GM18873 (cell line): ENCODE results near the gene TRPM3.

ENCODE experiments used
- ATAC-seq: cut with Tn5 transposase; IDR thresholded peaks from one replicate; pipeline ENCODE4 v1.9.1; 2021; ENCODE audit warnings: mild to moderate bottlenecking, moderate library complexity, moderate number of reproducible peaks; ENCODE audit not compliant: unreplicated experiment, low FRiP score

The TRPM3 gene

GRCh38 chr9:70539526-70539925, 581.9 kb downstream of the TRPM3 start:
- no peak for ATAC-seq

DNA sequence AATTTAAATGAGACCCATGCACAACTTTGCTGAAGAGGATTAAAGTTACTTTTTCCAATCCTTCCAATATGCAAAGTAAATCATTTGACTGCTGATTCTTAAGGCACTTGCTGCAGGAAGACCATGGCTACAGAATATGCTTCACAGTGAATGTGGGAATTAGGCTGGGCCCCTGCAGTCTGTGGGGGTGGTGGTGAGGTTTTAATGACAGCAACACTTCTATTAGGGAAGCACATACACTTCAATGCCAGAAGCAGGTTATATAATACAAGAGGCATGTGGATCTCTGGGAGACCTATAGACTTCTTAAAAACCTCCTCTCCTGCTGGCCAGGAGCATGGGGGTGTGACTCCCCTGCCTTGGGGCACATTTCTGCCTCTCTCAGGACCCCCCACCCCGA, 582.4 kb downstream of the TRPM3 start:
- ATAC-seq: no peak

DNA sequence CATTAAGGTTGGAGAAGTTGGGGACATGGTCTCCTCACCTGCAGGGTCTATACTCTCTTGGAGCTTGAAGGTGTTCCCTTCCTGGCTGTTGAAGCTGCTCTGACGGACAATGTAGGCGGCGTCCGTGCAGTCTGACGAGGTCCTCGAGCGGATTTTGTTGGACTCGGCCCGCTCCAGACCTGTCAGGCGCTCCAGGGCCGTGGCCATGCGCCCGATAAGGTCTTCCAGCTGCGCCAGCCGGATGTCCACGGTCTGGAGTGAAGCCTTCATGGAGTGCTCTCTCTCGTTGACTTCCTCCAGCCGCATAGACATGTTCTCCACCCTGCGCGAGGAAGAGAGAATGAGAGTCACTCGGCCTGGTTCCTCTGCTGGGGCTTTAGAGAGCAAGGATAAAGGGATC, 584.3 kb downstream of the TRPM3 start:
- ATAC-seq: no peak

DNA sequence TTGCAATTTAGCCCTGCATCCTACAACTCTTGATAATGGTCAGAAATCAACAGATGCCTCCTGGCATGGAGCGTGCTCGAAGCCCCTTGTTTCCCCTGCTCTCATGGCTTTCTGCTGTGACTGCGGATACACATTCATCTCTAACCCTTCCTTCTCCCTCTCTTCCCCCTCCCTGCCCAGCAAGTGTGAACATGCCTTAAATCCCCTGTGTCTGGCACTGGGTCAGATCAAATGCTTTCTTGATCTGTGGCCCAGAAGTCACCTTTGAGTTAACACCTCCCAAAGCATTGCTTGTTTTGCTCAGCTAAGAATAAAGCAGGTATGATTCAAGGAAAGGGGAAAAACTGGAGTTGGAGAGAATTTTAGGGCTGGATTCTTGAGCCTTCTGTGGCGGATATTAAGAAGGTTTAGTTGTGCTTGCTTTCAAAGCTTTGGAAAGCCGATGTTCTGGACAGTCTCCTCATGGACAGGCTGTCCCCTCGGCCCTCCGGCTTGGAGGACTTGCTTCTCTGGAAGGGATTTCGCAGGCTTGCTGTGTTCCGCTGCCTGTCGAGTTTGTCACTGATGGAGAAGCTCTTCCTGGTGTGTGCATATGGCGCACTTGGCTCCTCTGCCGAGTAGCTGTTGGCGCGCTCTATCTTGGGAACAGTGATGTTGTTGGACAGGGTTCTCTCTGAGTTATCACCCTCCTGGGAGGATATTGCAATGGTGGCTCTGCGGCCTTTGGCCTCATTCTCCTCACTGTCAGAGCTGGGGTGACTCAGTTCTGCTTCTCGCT, 585.7 kb downstream of the TRPM3 start:
- no peak for ATAC-seq

DNA sequence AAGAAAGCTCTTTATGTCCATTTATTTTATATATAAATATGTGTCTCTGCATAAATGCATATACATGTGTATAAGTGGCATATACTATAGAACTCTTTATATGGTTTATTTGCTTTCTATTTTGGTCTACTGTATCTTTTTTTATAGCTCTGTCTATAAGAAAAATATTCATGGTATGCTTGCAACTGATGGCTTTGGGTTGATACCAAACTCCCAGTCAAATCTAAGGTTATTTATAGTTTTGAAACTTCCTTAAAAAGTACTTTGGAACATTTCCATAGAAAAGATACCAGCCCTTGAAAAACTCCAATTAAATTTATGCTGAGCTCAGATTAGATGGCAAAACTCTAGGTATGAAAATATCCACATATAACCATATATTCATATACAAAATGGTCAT, 587.0 kb downstream of the TRPM3 start:
- no peak for ATAC-seq

GRCh38 chr9:70534061-70534460, 587.4 kb downstream of the TRPM3 start:
- ATAC-seq: no peak

GRCh38 chr9:70533492-70533891, 587.9 kb downstream of the TRPM3 start:
- ATAC-seq: no peak

GRCh38 chr9:70532716-70533115, 588.7 kb downstream of the TRPM3 start:
- no peak for ATAC-seq

GRCh38 chr9:70531311-70531710, 590.1 kb downstream of the TRPM3 start:
- no peak for ATAC-seq

- ATAC-seq: no peak
Observed at GRCh38 chr9:70530716-70531115, 590.7 kb downstream of the TRPM3 start.

- no peak for ATAC-seq
Observed at GRCh38 chr9:70529833-70530232, 591.6 kb downstream of the TRPM3 start.

GRCh38 chr9:70529377-70529776, 592.0 kb downstream of the TRPM3 start:
- ATAC-seq: no peak

DNA sequence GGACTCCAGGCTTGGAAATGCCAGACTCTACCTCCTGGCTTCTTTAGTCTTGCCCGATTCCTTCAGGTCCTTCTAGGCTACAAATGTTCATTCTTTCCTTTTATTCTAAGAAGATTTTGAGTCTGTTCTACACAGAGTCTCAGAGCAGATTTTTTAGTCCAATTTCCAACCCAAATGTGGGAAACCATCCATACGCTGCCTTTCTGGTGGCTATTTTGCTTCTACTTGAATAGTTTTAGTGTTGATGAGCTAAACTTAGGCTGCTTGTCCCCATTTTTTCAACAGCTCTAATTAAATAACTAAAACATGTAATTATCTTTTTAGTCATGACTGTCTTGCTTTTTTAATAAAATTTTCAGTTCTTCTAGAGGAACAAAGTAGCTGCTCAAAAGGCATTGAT, 594.5 kb downstream of the TRPM3 start:
- no peak for ATAC-seq

DNA sequence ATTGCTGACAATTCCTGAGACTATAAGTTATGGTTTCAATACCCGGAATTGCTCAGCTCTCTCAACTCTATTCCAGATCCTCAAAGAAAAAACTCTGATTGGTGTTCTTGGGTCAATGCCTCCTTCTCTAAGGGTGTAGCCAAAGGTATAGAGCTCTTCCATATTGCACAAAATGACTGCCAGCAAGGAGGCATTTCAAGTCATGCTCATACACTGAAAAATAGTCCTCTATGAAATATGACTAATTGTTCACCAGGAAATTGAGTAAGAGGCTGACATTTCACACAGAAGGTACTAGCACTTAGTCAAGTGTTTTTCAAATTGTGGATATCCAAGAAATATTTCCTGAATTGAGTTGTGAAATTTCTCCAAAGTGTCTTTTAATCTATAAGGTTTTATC, 595.9 kb downstream of the TRPM3 start:
- ATAC-seq: no peak

DNA sequence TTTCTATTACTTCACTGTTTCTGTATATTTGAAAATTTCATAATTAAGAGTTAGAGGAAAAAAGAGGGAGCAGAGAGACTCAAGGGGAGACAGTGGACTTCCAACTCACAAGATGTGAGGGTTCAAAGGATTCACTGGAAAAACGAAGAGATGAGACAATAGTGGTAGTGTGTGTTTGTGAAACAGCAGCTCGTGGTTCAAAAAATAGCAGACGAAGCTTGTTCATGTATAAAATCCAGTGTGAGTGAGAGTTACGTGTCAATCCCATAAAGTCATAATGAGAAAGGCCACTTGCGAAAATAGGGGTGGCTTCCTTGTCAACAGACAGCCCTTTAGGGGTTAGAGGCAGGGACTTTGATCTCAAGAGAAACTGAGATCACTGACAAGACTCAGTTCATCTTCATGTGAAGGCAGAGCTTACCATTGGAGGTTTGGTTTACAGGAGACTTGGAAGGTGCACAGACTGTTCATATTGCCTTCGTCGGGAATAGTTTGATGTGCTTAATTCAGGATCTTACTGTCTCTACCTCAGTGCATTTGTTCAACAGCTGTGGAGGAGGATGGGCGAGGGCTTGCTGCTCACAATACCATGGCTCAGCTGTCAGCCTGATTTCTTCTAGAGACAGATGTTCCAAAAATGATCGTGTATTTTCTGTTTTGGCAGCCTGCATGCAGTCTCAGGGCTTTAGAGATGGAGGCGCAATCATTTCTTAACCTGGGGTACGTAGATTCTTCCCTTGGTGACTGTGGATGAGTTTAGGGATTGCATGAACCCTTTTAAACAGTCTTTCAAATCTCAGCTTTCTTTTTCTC, 601.3 kb downstream of the TRPM3 start:
- ATAC-seq: peak; percentile 91

GRCh38 chr9:70517926-70518610, 603.4 kb downstream of the TRPM3 start:
- ATAC-seq: no peak

- ATAC-seq: no peak
Observed at GRCh38 chr9:70514273-70514672, 607.1 kb downstream of the TRPM3 start.

DNA sequence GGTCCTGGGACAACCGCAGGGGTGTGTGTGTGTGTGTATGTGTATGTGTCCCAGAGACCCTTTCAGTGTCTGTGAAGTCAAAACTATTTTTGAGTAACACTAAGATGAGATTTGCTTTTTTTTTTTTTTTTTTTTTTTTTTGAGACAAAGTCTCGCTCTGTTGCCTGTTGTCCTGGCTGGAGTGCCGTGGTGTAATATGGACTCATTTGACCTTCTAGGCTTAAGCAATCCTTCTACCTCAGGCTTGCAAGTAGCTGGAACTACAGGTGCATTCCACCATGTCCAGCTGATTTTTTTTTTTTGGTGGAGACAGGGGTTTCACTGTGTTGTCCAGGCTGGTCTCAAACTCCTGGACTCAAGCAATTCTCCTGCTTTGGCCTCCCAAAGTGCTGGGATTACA, 609.6 kb downstream of the TRPM3 start:
- no peak for ATAC-seq

GRCh38 chr9:70510157-70510770, 611.2 kb downstream of the TRPM3 start:
- ATAC-seq: no peak

GRCh38 chr9:70506159-70506558, 615.3 kb downstream of the TRPM3 start:
- no peak for ATAC-seq

DNA sequence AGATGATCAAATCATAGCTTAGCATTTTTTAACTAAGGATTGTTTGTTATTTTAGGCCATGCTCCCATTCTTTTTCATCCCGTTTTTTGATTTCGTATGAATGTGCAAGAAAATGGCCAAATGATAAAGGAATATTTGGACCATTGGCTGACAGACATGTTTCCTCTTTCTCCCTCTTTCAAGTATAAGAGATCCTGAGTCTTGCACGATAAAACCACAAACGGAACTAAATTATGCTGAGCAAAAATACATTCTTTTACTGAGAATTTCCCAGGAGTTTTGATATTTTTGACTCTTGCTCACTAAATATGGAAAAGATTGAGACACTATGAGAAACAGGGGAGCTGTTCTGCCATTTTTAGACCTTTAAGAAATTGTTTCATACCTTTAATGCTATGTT, 616.6 kb downstream of the TRPM3 start:
- ATAC-seq: no peak
